PC-3 (cell line): ENCODE results near the gene RALA. TPM values are rescaled to one million over a fixed set of nuclear protein-coding genes. Genes with fewer than 3 reads are reported as not detected.

Experiments
- ATAC-seq: fragments of 200-7000 bp; cut with Tn5 transposase; 2 replicates; pipeline ENCODE4 v1.9.1; 2020; ENCODE audit warnings: mild to moderate bottlenecking, moderate library complexity
- BruUV-seq: library from RNA; stranded (reverse); fragments of 400-500 nt; replicated peaks from 2 replicates; lab custom pipeline; 2021; lab: Mats Ljungman, UMichigan
- CTCF ChIA-PET: fragments of 300-600 bp; sonication (Branson Sonifier 250); formaldehyde crosslinking; loops from one replicate; lab custom pipeline; 2022; ENCODE audit warnings: antibody characterized with exemption; lab: Charles Lee
- POLR2A ChIA-PET: fragments of 300-600 bp; sonication (Branson Sonifier 250); formaldehyde crosslinking; loops from one replicate; lab custom pipeline; 2022; ENCODE audit warnings: antibody characterized with exemption; ENCODE audit not compliant: unreplicated experiment; lab: Charles Lee
- DNase-seq: peaks from one replicate; pipeline ENCODE4 v3.0.0-alpha.2; 2015
- H2AFZ ChIP-seq: fragments of 300-600 bp; sonication (generic); 2 replicates; pipeline ENCODE4 v1.6.0; 2016; ENCODE audit warnings: antibody characterized with exemption, low read length
- H3F3A ChIP-seq: fragments of 300-600 bp; sonication (generic); one replicate; pipeline ENCODE4 v1.6.0; 2017; ENCODE audit warnings: antibody characterized with exemption, low read length, control low read depth, mild to moderate bottlenecking; ENCODE audit not compliant: unreplicated experiment
- H3K27ac ChIP-seq: fragments of 300-600 bp; sonication (generic); 2 replicates; pipeline ENCODE4 v1.5.1; 2016; ENCODE audit warnings: mild to moderate bottlenecking, low read length
- H3K27me3 ChIP-seq: fragments of 300-600 bp; sonication (generic); 2 replicates; pipeline ENCODE4 v1.6.1; 2016; ENCODE audit warnings: low read length, mixed read lengths
- H3K36me3 ChIP-seq: fragments of 300-600 bp; sonication (generic); 2 replicates; pipeline ENCODE4 v1.6.1; 2016; ENCODE audit warnings: low read depth, mixed run types, low read length, mixed read lengths
- H3K4me1 ChIP-seq: fragments of 300-600 bp; sonication (generic); 2 replicates; pipeline ENCODE4 v1.5.1; 2016; ENCODE audit warnings: low read length; ENCODE audit not compliant: insufficient read depth
- H3K4me2 ChIP-seq: fragments of 300-600 bp; sonication (generic); 2 replicates; pipeline ENCODE4 v1.6.0; 2016; ENCODE audit warnings: low read length
- H3K4me3 ChIP-seq: fragments of 300-600 bp; sonication (generic); 2 replicates; pipeline ENCODE4 v1.5.1; 2016; ENCODE audit warnings: mild to moderate bottlenecking, low read length, mixed read lengths
- H3K79me2 ChIP-seq: fragments of 300-600 bp; sonication (generic); 2 replicates; pipeline ENCODE4 v1.6.1; 2017; ENCODE audit warnings: low read length, mixed read lengths
- H3K9ac ChIP-seq: fragments of 300-600 bp; sonication (generic); 2 replicates; pipeline ENCODE4 v1.6.0; 2016; ENCODE audit warnings: mild to moderate bottlenecking, low read length
- H3K9me2 ChIP-seq: fragments of 300-600 bp; sonication (generic); replicated peaks from 2 replicates; pipeline ENCODE4 v1.6.1; 2016; ENCODE audit warnings: mixed run types, low read length, mixed read lengths
- H3K9me3 ChIP-seq: fragments of 300-600 bp; sonication (generic); 2 replicates; pipeline ENCODE4 v1.6.1; 2016; ENCODE audit warnings: low read length, mixed read lengths
- H4K20me1 ChIP-seq: fragments of 300-600 bp; sonication (generic); 2 replicates; pipeline ENCODE4 v1.6.1; 2016; ENCODE audit warnings: low read length, mixed read lengths
- EZH2 ChIP-seq: fragments of 300-600 bp; sonication (generic); IDR thresholded peaks from one replicate; pipeline ENCODE4 v1.6.1; 2017; ENCODE audit warnings: antibody characterized with exemption, mild to moderate bottlenecking, low read length; ENCODE audit not compliant: unreplicated experiment
- EZH2phosphoT487 ChIP-seq: fragments of 300-600 bp; sonication (generic); IDR thresholded peaks from 2 replicates; pipeline ENCODE4 v1.6.1; 2018; ENCODE audit warnings: mild to moderate bottlenecking, antibody characterized with exemption, low read length, borderline replicate concordance
- intact Hi-C: fragments of 100-400 bp; cut with micrococcal nuclease; formaldehyde crosslinking; loops from 2 replicates; pipeline ENCODE4 v1.9.0; 2023
- total RNA-seq: library from RNA; depleted of rRNA; stranded (reverse); fragments of >200 nt; gene quantifications from 2 replicates; pipeline ENCODE4 v1.2.3, GENCODE V29; 2014
- TF ChIP-seq, protein P1 (sequence below): fragments of 300-600 bp; sonication (generic); conservative IDR thresholded peaks from 2 replicates; pipeline ENCODE4 v1.5.1; 2017; ENCODE audit warnings: antibody characterized with exemption, low read depth, mild to moderate bottlenecking, low read length

Gene RALA
- total RNA-seq, 1 experiment from 2014 or later = 12.9 TPM

DNA sequence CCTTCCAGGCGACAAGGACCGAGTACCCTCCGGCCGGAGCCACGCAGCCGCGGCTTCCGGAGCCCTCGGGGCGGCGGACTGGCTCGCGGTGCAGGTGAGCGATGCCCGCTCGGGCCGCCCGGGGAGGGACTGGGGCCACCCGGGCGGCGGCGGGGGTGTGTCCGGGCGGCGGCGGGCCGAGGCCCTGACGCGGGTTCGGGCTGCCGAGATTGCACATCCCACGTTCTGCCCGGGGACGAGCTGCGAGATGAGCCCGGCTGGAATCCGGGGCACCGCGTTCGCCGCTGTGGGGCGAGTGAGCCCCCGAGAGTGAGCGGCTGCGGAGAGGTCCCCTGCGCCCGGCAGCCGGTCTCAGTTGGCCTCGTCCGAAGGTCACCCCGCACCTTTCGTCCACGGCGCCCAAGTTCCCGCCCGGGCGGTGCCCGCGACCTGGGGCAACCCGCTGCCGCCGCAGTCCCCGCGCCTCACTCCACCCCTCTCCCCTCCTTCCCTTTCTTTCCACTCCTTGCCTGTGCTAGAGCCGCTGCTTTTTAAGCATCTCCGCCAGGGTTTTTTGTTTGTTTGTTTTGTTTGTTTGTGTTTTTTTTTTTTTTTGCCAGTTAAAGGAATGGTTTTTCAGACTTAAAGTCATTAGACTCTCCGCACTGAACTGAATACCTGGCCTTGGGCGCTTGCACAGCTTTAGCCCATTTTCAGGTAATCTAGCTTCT, 515 bp downstream of the RALA start:
- no peak for DNase-seq
- TF ChIP-seq, protein P1, sequence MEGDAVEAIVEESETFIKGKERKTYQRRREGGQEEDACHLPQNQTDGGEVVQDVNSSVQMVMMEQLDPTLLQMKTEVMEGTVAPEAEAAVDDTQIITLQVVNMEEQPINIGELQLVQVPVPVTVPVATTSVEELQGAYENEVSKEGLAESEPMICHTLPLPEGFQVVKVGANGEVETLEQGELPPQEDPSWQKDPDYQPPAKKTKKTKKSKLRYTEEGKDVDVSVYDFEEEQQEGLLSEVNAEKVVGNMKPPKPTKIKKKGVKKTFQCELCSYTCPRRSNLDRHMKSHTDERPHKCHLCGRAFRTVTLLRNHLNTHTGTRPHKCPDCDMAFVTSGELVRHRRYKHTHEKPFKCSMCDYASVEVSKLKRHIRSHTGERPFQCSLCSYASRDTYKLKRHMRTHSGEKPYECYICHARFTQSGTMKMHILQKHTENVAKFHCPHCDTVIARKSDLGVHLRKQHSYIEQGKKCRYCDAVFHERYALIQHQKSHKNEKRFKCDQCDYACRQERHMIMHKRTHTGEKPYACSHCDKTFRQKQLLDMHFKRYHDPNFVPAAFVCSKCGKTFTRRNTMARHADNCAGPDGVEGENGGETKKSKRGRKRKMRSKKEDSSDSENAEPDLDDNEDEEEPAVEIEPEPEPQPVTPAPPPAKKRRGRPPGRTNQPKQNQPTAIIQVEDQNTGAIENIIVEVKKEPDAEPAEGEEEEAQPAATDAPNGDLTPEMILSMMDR = no peak
- TF ChIP-seq EZH2phosphoT487 = no peak
- no peak for TF ChIP-seq EZH2
- H3K4me1 ChIP-seq = peaks cover 50% of the 10 kb centered on the region
- H3F3A ChIP-seq = peaks cover 4% of the 10 kb centered on the region
- intact Hi-C loops = loop anchor here (1.0 to 5.0 kb wide), 3 partner anchors 43 to 323 kb away; no protein-coding TSS in a partner anchor
- H3K27ac ChIP-seq = peak overlapping the region; percentile 75; the same call in 1 of the 2 replicates
- ATAC-seq = peak; percentile 62
- H3K9ac ChIP-seq = peak overlapping the region; percentile 99
- peaks cover 22% of the 10 kb centered on the region for H4K20me1 ChIP-seq
- ChIA-PET POLR2A (interaction anchor here (0.5 kb wide), 1 partner anchor 125 kb away, joined by 4 read pairs; no protein-coding TSS in a partner anchor), CTCF (interaction anchor here (0.6 to 1.7 kb wide), 3 partner anchors 15 to 60 kb away, joined by 3 to 10 read pairs (median 5); no protein-coding TSS in a partner anchor)
- H3K36me3 ChIP-seq = no peaks in the 10 kb centered on the region
- H3K9me2 ChIP-seq = no peaks in the 10 kb centered on the region
- BruUV-seq = no TSS peak
- peaks cover 66% of the 10 kb centered on the region for H3K79me2 ChIP-seq
- no peaks in the 10 kb centered on the region for H3K9me3 ChIP-seq
- H2AFZ ChIP-seq = peak overlapping the region; percentile 78; the same call in 1 of the 2 replicates
- no peaks in the 10 kb centered on the region for H3K27me3 ChIP-seq
- H3K4me2 ChIP-seq = peak overlapping the region; percentile 84
- peak overlapping the region; percentile 83 for H3K4me3 ChIP-seq

DNA sequence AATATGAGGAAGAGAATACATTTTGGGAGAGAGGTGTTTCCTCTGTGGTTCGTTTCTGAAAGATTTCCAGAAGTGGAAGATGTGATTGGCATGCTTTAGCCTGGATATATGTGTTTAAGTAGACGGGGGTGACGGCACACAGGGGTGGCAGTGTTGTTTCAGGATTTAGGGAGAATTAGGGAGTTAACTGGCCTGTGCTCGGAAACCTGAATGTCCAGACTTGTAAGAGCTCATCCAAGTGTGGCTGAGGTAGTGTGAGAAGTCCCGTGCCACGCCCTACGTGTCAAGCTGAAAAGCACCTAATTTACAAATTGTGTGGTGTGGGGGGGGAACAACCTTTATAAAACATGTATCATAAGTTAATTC, 1.1 kb downstream of the RALA start:
- Histone ChIP-seq H3F3A (peaks cover 4% of the 10 kb centered on the region), H3K9me2 (no peaks in the 10 kb centered on the region), H3K27ac (no peak overlapping the region), H3K4me3 (peak overlapping the region; percentile 83), H2AFZ (peak overlapping the region; percentile 78; the same call in 1 of the 2 replicates), H3K27me3 (no peaks in the 10 kb centered on the region), H3K4me1 (peaks cover 50% of the 10 kb centered on the region), H3K36me3 (no peaks in the 10 kb centered on the region), H3K79me2 (peaks cover 69% of the 10 kb centered on the region), H3K9ac (peak overlapping the region; percentile 99), H3K9me3 (no peaks in the 10 kb centered on the region), H4K20me1 (peaks cover 22% of the 10 kb centered on the region), H3K4me2 (peak overlapping the region; percentile 84)
- ATAC-seq (peak; percentile 12), DNase-seq (peak; percentile 39)
- TSS peak; percentile 52 for BruUV-seq
- TF ChIP-seq, protein P1 = no peak
- TF ChIP-seq EZH2 (no peak), EZH2phosphoT487 (no peak)
- POLR2A ChIA-PET = interaction anchor here (0.5 to 0.6 kb wide), 3 partner anchors 20 to 87 kb away, joined by 4 to 14 read pairs (median 4); no protein-coding TSS in a partner anchor
- intact Hi-C loops = loop anchor here (1.0 to 5.0 kb wide), 3 partner anchors 44 to 323 kb away; no protein-coding TSS in a partner anchor
- CTCF ChIA-PET = interaction anchor here (0.5 to 1.7 kb wide), 3 partner anchors 44 to 122 kb away, joined by 3 to 10 read pairs (median 5); no protein-coding TSS in a partner anchor
